ENCODE data around the gene LYZL4.

Gene LYZL4

GRCh38 chr3:42397644-42398043, 12.8 kb downstream of the LYZL4 start:
- DNase-seq (ENCODE audit: low spot score): no peak

GRCh38 chr3:42394579-42395288, 15.7 kb downstream of the LYZL4 start:
- H3K4me3 ChIP-seq: no peak overlapping the region
- H3K27ac ChIP-seq: no peak overlapping the region
- TF ChIP-seq, protein P1, sequence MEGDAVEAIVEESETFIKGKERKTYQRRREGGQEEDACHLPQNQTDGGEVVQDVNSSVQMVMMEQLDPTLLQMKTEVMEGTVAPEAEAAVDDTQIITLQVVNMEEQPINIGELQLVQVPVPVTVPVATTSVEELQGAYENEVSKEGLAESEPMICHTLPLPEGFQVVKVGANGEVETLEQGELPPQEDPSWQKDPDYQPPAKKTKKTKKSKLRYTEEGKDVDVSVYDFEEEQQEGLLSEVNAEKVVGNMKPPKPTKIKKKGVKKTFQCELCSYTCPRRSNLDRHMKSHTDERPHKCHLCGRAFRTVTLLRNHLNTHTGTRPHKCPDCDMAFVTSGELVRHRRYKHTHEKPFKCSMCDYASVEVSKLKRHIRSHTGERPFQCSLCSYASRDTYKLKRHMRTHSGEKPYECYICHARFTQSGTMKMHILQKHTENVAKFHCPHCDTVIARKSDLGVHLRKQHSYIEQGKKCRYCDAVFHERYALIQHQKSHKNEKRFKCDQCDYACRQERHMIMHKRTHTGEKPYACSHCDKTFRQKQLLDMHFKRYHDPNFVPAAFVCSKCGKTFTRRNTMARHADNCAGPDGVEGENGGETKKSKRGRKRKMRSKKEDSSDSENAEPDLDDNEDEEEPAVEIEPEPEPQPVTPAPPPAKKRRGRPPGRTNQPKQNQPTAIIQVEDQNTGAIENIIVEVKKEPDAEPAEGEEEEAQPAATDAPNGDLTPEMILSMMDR (IDR thresholded peaks at IDR 0.05): no peak
- DNase-seq (ENCODE audit: low spot score): peak; percentile 52

More at GRCh38 chr3:42397644-42398043, 12.8 kb downstream of the LYZL4 start:
- H3K27ac ChIP-seq: no peak overlapping the region
- H3K4me3 ChIP-seq: no peak overlapping the region
- TF ChIP-seq, protein P1 (IDR thresholded peaks at IDR 0.05): no peak

- DNase-seq (ENCODE audit: low spot score): peak; percentile 41
- Histone ChIP-seq H3K4me3 (no peak overlapping the region), H3K27ac (no peak overlapping the region)
- TF ChIP-seq, protein P1 (IDR thresholded peaks at IDR 0.05): no peak
Observed at GRCh38 chr3:42387802-42388651, 22.4 kb downstream of the LYZL4 start.

DNA sequence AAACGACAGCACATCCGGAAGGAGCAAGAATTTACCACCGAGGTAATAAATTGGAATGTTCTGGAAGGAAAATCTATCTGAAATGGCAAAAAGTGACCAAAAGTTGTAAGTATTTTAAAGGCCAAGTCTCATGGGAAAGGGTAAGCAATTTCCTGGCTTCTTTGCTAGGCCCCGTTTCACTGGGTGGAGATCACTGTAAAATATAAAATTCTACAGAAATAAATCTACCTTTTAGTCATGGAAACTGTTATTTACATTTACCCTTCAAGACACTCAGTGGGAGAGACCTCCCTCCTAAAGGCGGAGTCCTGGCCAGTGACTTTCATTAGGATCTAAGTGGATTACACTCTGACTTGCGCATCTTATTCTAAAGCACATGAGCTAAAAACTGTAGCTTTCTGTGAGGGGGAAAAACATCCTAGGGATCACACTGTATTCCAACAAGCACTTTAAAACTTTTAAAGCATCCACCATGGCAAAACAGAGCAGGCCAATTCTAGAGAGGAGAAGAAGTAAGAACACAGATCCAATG, 28.8 kb downstream of the LYZL4 start:
- TF ChIP-seq, protein P1 (IDR thresholded peaks at IDR 0.05): no peak
- H3K4me3 ChIP-seq: no peak overlapping the region
- no peak overlapping the region for H3K27ac ChIP-seq
- DNase-seq (ENCODE audit: low spot score): no peak

DNA sequence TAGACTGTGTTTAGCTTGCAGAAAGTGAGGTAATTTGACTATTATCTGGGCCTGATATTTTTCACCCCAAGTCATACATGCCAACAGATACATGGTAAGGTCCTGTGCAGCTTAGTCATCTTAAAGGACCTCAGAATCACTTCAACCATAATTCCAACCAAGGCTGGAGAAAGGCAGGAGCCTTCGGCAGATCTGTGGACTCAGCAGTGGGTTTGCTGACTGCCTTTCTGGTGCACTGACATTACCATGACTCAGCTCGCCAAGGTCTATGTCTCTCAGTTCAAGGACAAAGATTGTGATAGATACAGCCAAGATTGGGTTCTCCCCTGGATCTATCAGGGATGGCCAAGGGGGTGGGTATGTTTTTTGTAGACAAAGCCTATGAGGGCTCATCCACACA, 32.7 kb downstream of the LYZL4 start:
- TF ChIP-seq, protein P1 (IDR thresholded peaks at IDR 0.05): no peak
- Histone ChIP-seq H3K4me3 (no peak overlapping the region), H3K27ac (no peak overlapping the region)
- no peak for DNase-seq (ENCODE audit: low spot score)

GRCh38 chr3:42376344-42376798, 34.0 kb downstream of the LYZL4 start:
- no peak overlapping the region for H3K4me3 ChIP-seq
- TF ChIP-seq, protein P1 (IDR thresholded peaks at IDR 0.05): no peak
- no peak overlapping the region for H3K27ac ChIP-seq
- DNase-seq (ENCODE audit: low spot score): no peak

Measured in coronary artery (tissue), 2 donors.